Neutrophil (primary cell): Measurements from ENCODE around the gene GPR68.
A peak's percentile ranks its signal among the peaks of the same experiment; 100 is the strongest.

Experiments
- H3K27ac ChIP-seq: fragments of 200-600 bp; sonication (generic); 2 replicates; pipeline ENCODE4 v1.5.1; 2016; ENCODE audit warnings: mild to moderate bottlenecking, moderate library complexity
- H3K27me3 ChIP-seq: fragments of 200-600 bp; sonication (generic); 2 replicates; pipeline ENCODE4 v1.6.0; 2016; ENCODE audit warnings: mild to moderate bottlenecking
- H3K36me3 ChIP-seq: fragments of 200-600 bp; sonication (generic); 2 replicates; pipeline ENCODE4 v1.5.1; 2017
- H3K4me1 ChIP-seq, 2 experiments: fragments of 200-600 bp in 1 of 2; sonication (generic) in 1 of 2; 1 replicate in 1 of 2; 2 replicates in 1 of 2; pipeline versions ENCODE4 v1.5.1 to v1.6.1; 2013 to 2016; ENCODE audit warnings: low read depth in 1 of 2, low read length in 1 of 2, mild to moderate bottlenecking in 1 of 2, moderate library complexity in 1 of 2; ENCODE audit not compliant: control insufficient read depth in 1 of 2, insufficient read depth in 1 of 2
- H3K4me3 ChIP-seq, 2 experiments: fragments of 200-600 bp in 1 of 2; sonication (generic) in 1 of 2; 1 replicate in 1 of 2; 2 replicates in 1 of 2; pipeline ENCODE4 v1.5.1; 2013 to 2016; ENCODE audit warnings: low read depth in 1 of 2, low read length in 1 of 2, mild to moderate bottlenecking in 1 of 2, moderate library complexity in 1 of 2
- H3K9me3 ChIP-seq: fragments of 200-600 bp; sonication (generic); 2 replicates; pipeline ENCODE4 v1.5.1; 2016
- TF ChIP-seq, protein P1 (sequence below): fragments of 200-600 bp; sonication (generic); IDR thresholded peaks from 2 replicates; pipeline ENCODE4 v1.5.1; 2016; ENCODE audit warnings: antibody characterized with exemption

GPR68 gene, protein sequence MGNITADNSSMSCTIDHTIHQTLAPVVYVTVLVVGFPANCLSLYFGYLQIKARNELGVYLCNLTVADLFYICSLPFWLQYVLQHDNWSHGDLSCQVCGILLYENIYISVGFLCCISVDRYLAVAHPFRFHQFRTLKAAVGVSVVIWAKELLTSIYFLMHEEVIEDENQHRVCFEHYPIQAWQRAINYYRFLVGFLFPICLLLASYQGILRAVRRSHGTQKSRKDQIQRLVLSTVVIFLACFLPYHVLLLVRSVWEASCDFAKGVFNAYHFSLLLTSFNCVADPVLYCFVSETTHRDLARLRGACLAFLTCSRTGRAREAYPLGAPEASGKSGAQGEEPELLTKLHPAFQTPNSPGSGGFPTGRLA

DNA sequence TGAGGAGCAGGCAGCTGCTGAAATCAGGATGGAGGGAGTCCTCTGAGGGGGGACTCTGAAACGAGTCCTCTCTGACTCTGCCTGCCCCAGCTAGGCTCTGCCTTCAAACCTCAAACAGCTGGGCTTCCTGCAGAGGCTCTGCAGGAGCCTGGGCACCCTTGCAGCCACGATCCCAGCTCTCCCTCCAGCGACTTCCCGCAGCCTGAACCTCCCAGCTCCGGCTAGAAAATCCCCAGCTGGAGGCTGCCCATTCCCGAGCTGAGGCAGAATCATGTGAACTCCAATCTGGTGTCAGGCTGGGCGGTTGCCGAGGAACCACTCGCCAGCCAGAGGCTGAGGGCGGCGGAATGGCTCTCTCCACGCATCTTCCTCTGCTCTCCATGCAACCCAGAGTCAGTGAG is at the start of gene GPR68:
GPR68 (minus strand) TSS at position 204 of the 401 bp plus-strand sequence. CDS start 9,654 bp downstream, outside the sequence.
- Histone ChIP-seq H3K9me3 (no peaks in the 10 kb centered on the region), H3K36me3 (no peaks in the 10 kb centered on the region), H3K4me3 (peak within 1 kb of the TSS; percentile 17 to 43), H3K27me3 (no peaks in the 10 kb centered on the region), H3K4me1 (peaks cover 62 to 67% of the 10 kb centered on the region in 2 experiments), H3K27ac (peak within 1 kb of the TSS; percentile 73)
- TF ChIP-seq, protein P1, sequence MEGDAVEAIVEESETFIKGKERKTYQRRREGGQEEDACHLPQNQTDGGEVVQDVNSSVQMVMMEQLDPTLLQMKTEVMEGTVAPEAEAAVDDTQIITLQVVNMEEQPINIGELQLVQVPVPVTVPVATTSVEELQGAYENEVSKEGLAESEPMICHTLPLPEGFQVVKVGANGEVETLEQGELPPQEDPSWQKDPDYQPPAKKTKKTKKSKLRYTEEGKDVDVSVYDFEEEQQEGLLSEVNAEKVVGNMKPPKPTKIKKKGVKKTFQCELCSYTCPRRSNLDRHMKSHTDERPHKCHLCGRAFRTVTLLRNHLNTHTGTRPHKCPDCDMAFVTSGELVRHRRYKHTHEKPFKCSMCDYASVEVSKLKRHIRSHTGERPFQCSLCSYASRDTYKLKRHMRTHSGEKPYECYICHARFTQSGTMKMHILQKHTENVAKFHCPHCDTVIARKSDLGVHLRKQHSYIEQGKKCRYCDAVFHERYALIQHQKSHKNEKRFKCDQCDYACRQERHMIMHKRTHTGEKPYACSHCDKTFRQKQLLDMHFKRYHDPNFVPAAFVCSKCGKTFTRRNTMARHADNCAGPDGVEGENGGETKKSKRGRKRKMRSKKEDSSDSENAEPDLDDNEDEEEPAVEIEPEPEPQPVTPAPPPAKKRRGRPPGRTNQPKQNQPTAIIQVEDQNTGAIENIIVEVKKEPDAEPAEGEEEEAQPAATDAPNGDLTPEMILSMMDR, result no peak

DNA sequence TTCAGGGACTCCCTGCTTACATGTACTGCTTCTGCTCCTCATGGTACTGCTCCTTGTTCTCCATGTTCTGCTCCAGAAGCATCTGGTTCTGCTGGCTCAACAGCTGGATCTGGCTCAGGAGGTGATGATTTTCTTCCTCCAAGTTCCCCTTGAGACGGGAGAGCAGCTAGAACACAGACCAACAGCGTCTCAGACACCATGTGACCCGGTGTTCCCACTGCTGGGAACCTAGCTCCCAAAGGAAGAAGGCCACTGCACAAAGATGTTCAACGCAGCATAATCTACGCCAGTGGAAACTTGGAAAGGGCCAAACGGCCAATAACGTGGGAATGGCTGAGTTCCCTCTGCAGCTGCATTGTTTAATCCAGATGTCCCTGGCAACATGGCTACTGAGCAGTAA is 49.6 kb upstream of the GPR68 start:
- Histone ChIP-seq H3K4me1 (no peaks in the 10 kb centered on the region), H3K27me3 (no peaks in the 10 kb centered on the region), H3K9me3 (no peaks in the 10 kb centered on the region), H3K4me3 (no peak overlapping the region), H3K27ac (no peak overlapping the region), H3K36me3 (peaks cover 98% of the 10 kb centered on the region)
- TF ChIP-seq, protein P1, result no peak

- Histone ChIP-seq H3K36me3 (peaks cover 98% of the 10 kb centered on the region), H3K4me1 (no peaks in the 10 kb centered on the region), H3K4me3 (no peak overlapping the region), H3K27ac (no peak overlapping the region), H3K27me3 (no peaks in the 10 kb centered on the region), H3K9me3 (no peaks in the 10 kb centered on the region)
- TF ChIP-seq, protein P1, result no peak
Measured at GRCh38 chr14:91293281-91293680, 48.8 kb upstream of the GPR68 start.

GRCh38 chr14:91292491-91292890 is 48.0 kb upstream of the GPR68 start:
- TF ChIP-seq, protein P1, result no peak
- H3K9me3 ChIP-seq, result no peaks in the 10 kb centered on the region
- no peaks in the 10 kb centered on the region for H3K27me3 ChIP-seq
- no peak overlapping the region for H3K27ac ChIP-seq
- no peaks in the 10 kb centered on the region for H3K4me1 ChIP-seq
- no peak overlapping the region for H3K4me3 ChIP-seq
- peaks cover 98% of the 10 kb centered on the region for H3K36me3 ChIP-seq

DNA sequence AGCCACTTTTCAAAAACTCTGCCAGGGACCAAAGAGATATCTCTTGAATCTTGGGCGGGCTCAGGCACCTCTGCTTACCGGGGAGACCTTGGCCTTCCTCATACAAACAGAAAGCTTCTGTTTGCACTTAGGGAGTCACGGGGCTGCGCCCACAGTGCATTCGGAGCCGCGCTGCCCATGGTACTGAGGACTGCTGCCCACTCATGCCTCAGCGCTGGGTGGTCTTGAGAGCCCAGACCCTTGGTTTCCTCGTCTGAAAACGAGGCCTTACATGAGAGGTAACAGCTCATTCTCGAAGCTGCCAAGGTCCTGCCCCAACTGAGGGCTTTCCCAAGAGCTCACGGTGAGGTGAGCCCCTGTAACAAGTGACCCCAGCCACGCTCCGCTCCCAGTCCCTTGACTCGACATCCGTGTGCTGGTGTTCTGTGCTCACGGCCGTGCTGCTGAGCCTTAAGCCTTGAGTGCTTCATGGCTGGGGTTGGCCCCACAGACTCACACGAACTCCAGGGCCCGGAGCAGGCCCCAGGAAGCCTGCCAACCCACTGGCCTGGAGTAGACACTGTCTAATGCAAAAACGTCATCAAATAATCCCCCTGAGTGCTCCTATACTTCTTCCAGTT is 47.4 kb upstream of the GPR68 start:
- H3K9me3 ChIP-seq, result no peaks in the 10 kb centered on the region
- no peaks in the 10 kb centered on the region for H3K4me1 ChIP-seq
- no peak overlapping the region for H3K4me3 ChIP-seq
- H3K27ac ChIP-seq, result no peak overlapping the region
- no peaks in the 10 kb centered on the region for H3K27me3 ChIP-seq
- TF ChIP-seq, protein P1, result no peak
- H3K36me3 ChIP-seq, result peaks cover 97% of the 10 kb centered on the region
